22Rv1 (cell line): ENCODE measurements around the gene SIPA1L2.

Source experiments
- H3K27ac ChIP-seq: fragments of 450-650 bp; 2 replicates; pipeline ENCODE4 v1.5.1; 2017
- ZFX ChIP-seq: fragments of 450-650 bp; IDR thresholded peaks from 2 replicates; pipeline ENCODE4 v1.6.1; 2017; ENCODE audit warnings: antibody characterized with exemption, borderline replicate concordance
- TF ChIP-seq, protein P1 (sequence below): fragments of 450-650 bp; IDR thresholded peaks from 2 replicates; pipeline ENCODE4 v1.5.1; 2017; ENCODE audit warnings: mild to moderate bottlenecking

The SIPA1L2 gene

GRCh38 chr1:232593717-232594502, 36.0 kb downstream of the SIPA1L2 start:
- no peak overlapping the region for H3K27ac ChIP-seq
- TF ChIP-seq ZFX, result no peak
- TF ChIP-seq, protein P1, sequence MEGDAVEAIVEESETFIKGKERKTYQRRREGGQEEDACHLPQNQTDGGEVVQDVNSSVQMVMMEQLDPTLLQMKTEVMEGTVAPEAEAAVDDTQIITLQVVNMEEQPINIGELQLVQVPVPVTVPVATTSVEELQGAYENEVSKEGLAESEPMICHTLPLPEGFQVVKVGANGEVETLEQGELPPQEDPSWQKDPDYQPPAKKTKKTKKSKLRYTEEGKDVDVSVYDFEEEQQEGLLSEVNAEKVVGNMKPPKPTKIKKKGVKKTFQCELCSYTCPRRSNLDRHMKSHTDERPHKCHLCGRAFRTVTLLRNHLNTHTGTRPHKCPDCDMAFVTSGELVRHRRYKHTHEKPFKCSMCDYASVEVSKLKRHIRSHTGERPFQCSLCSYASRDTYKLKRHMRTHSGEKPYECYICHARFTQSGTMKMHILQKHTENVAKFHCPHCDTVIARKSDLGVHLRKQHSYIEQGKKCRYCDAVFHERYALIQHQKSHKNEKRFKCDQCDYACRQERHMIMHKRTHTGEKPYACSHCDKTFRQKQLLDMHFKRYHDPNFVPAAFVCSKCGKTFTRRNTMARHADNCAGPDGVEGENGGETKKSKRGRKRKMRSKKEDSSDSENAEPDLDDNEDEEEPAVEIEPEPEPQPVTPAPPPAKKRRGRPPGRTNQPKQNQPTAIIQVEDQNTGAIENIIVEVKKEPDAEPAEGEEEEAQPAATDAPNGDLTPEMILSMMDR, result no peak

- no peak for TF ChIP-seq ZFX
- TF ChIP-seq, protein P1, result no peak
- no peak overlapping the region for H3K27ac ChIP-seq
Observed at GRCh38 chr1:232591344-232591743, 38.6 kb downstream of the SIPA1L2 start.

DNA sequence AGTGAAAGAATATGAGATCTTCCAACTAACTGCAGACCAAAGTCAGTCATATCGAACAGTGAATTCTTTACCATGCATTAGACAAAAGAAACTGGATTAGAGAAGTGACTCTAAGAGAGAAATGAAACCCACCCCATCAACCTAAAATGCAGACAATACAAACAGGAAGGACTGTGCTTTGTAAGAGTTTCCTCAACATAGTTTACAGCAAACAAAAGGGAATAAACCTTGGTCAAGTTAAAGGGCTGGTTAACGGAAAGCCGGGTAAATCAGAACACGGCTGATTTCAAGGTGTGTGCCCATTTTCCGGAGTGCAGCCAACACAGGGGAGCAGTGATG, 39.2 kb downstream of the SIPA1L2 start:
- no peak for TF ChIP-seq ZFX
- TF ChIP-seq, protein P1, result no peak
- H3K27ac ChIP-seq, result no peak overlapping the region

GRCh38 chr1:232589812-232590743, 39.9 kb downstream of the SIPA1L2 start:
- no peak overlapping the region for H3K27ac ChIP-seq

GRCh38 chr1:232589111-232589811, 40.7 kb downstream of the SIPA1L2 start:
- TF ChIP-seq ZFX, result no peak
- TF ChIP-seq, protein P1, result no peak
- H3K27ac ChIP-seq, result no peak overlapping the region

More at GRCh38 chr1:232589812-232590743, 39.9 kb downstream of the SIPA1L2 start:
- TF ChIP-seq, protein P1, result no peak
- TF ChIP-seq ZFX, result no peak

GRCh38 chr1:232587141-232588008, 42.6 kb downstream of the SIPA1L2 start:
- H3K27ac ChIP-seq, result no peak overlapping the region
- TF ChIP-seq, protein P1, result no peak
- no peak for TF ChIP-seq ZFX
